CD8-positive, alpha-beta memory T cell (primary cell): Measurements from ENCODE around the gene ZNF513. TPM values are rescaled to one million over a fixed set of nuclear protein-coding genes. Genes with fewer than 3 reads are reported as not detected.

ENCODE experiments used
- CTCF ChIA-PET: fragments of 350-600 bp; sonication (Branson Sonifier 250); formaldehyde crosslinking; loops from one replicate; lab custom pipeline; 2021; ENCODE audit warnings: antibody characterized with exemption; lab: Charles Lee
- POLR2A ChIA-PET: fragments of 350-600 bp; sonication (Branson Sonifier 250); formaldehyde crosslinking; loops from one replicate; lab custom pipeline; 2021; ENCODE audit warnings: antibody characterized with exemption; lab: Charles Lee
- DNase-seq, 5 donors: peaks; one replicate each; pipeline versions ENCODE4 v3.0.0 to v3.0.0-alpha.2; 2020 to 2022; ENCODE audit warnings: mixed read lengths in 1 of 5
- H3K27ac ChIP-seq: one replicate; pipeline ENCODE4 v1.7.0; 2013; ENCODE audit warnings: low read depth, mild to moderate bottlenecking, low read length, moderate library complexity
- H3K27me3 ChIP-seq: 2 replicates; pipeline ENCODE4 v1.7.0; 2013; ENCODE audit warnings: low read length, mild to moderate bottlenecking; ENCODE audit not compliant: insufficient read depth, poor library complexity, severe bottlenecking
- H3K36me3 ChIP-seq: 2 replicates; pipeline ENCODE4 v1.7.0; 2013; ENCODE audit warnings: mild to moderate bottlenecking, low read length, moderate library complexity; ENCODE audit not compliant: insufficient read depth
- H3K4me1 ChIP-seq: 2 replicates; pipeline ENCODE4 v1.7.0; 2013; ENCODE audit warnings: mild to moderate bottlenecking, low read length, moderate library complexity; ENCODE audit not compliant: insufficient read depth
- H3K4me3 ChIP-seq: 2 replicates; pipeline ENCODE4 v1.7.0; 2013; ENCODE audit warnings: mild to moderate bottlenecking, low read length
- H3K9me3 ChIP-seq: 2 replicates; pipeline ENCODE4 v1.7.0; 2013; ENCODE audit warnings: mild to moderate bottlenecking, low read length
- H3K27ac Mint-ChIP-seq, 8 donors: one replicate each; pipeline ENCODE4 v1.8.0; 2020 to 2021; ENCODE audit warnings: mixed read lengths in 8 of 8, mild to moderate bottlenecking in 6 of 8, inconsistent platforms in 3 of 8, moderate library complexity in 3 of 8
- H3K27me3 Mint-ChIP-seq, 2 donors: one replicate each; pipeline ENCODE4 v1.8.0; 2020 to 2021; ENCODE audit warnings: mixed read lengths in 2 of 2, mild to moderate bottlenecking in 1 of 2, moderate library complexity in 1 of 2
- H3K36me3 Mint-ChIP-seq, 3 donors: one replicate each; pipeline ENCODE4 v1.8.0; 2020 to 2021; ENCODE audit warnings: mixed read lengths in 3 of 3, inconsistent platforms in 1 of 3, mild to moderate bottlenecking in 1 of 3
- H3K4me1 Mint-ChIP-seq, 3 donors: one replicate each; pipeline ENCODE4 v1.8.0; 2020 to 2021; ENCODE audit warnings: mixed read lengths in 3 of 3, inconsistent platforms in 1 of 3, mild to moderate bottlenecking in 1 of 3
- H3K4me3 Mint-ChIP-seq, 7 donors: one replicate each; pipeline ENCODE4 v1.8.0; 2020 to 2021; ENCODE audit warnings: mixed read lengths in 7 of 7, mild to moderate bottlenecking in 6 of 7, moderate library complexity in 4 of 7, inconsistent platforms in 2 of 7
- H3K9me3 Mint-ChIP-seq, 5 donors: one replicate each; pipeline ENCODE4 v1.8.0; 2020 to 2022; ENCODE audit warnings: mixed read lengths in 5 of 5, mild to moderate bottlenecking in 3 of 5, moderate library complexity in 2 of 5, inconsistent platforms in 1 of 5
- polyA plus RNA-seq: library from polyadenylated mRNA; unstranded; fragments of 300-500 nt; fragmentation: Illumina TruSeq; gene quantifications from one replicate; pipeline ENCODE4 v1.2.3, GENCODE V29; 2021
- total RNA-seq, 2 experiments: library from RNA; stranded (reverse); gene quantifications; one replicate each; pipeline ENCODE4 v1.2.3, GENCODE V29; 2021

ZNF513 gene
- total and polyA plus RNA-seq, 3 experiments from 2014 or later, result 4.7 to 9.9 (median 9.2) TPM

DNA sequence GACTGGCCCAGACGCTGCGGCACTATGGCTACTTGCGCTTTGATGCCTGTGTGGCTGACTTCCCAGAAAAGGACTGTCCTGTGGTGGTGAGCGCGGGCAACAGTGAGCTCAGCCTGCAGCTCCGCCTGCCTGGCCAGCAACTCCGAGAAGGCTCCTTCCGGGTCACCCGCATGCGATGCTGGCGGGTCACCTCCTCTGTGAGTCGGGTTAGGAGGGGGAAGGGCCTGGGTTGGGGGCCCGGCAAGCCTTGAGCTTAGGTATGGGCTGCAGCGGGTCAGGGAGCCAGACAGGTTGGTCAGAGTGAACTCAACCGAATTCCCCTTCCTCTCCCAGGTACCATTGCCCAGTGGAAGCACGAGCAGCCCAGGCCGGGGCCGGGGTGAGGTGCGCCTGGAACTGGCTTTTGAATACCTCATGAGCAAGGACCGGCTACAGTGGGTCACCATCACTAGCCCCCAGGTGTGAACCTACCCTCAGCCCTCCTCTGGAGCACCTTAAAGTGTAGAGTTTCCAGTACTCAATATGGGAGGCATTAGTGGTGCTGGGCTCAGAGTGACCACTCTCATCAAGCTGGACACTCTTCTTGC, 4.9 kb downstream of the ZNF513 start:
- Histone ChIP-seq H3K4me1 (peaks cover 33% of the 10 kb centered on the region), H3K4me3 (no peak overlapping the region), H3K27ac (no peak overlapping the region), H3K9me3 (no peaks in the 10 kb centered on the region), H3K36me3 (peaks cover 45% of the 10 kb centered on the region), H3K27me3 (no peaks in the 10 kb centered on the region)
- H3K27me3 Mint-ChIP-seq, result peaks cover 0 to 2% of the 10 kb centered on the region in 2 donors
- H3K4me3 Mint-ChIP-seq, result peak overlapping the region in 1 of 7 donors; percentile 32
- no peak overlapping the region for H3K27ac Mint-ChIP-seq
- H3K9me3 Mint-ChIP-seq, result no peaks in the 10 kb centered on the region
- ChIA-PET POLR2A (interaction anchor here (0.6 kb wide), 1 partner anchor 8 kb away, joined by 3 read pairs; no protein-coding TSS in a partner anchor), CTCF (no interaction called here)
- no peak for DNase-seq
- peaks cover 6 to 83% (median 17%) of the 10 kb centered on the region in 3 donors for H3K36me3 Mint-ChIP-seq
- H3K4me1 Mint-ChIP-seq, result peaks cover 36 to 45% (median 41%) of the 10 kb centered on the region in 3 donors

GRCh38 chr2:27373567-27373966, 7.0 kb downstream of the ZNF513 start:
- no peak for DNase-seq
- Histone ChIP-seq H3K4me1 (peaks cover 31% of the 10 kb centered on the region), H3K9me3 (no peaks in the 10 kb centered on the region), H3K36me3 (peaks cover 45% of the 10 kb centered on the region), H3K27me3 (no peaks in the 10 kb centered on the region), H3K27ac (no peak overlapping the region), H3K4me3 (no peak overlapping the region)
- no peaks in the 10 kb centered on the region for H3K9me3 Mint-ChIP-seq
- H3K4me3 Mint-ChIP-seq, result no peak overlapping the region
- peak overlapping the region in 4 of 8 donors; percentile 29 to 84 (median 70) for H3K27ac Mint-ChIP-seq
- peaks cover 0 to 2% of the 10 kb centered on the region in 2 donors for H3K27me3 Mint-ChIP-seq
- peaks cover 36 to 45% (median 37%) of the 10 kb centered on the region in 3 donors for H3K4me1 Mint-ChIP-seq
- CTCF ChIA-PET, result interaction anchor here (1.4 kb wide), 1 partner anchor 20 kb away, joined by 3 read pairs; no protein-coding TSS in a partner anchor
- H3K36me3 Mint-ChIP-seq, result peaks cover 6 to 87% (median 16%) of the 10 kb centered on the region in 3 donors
- POLR2A ChIA-PET, result no interaction called here

- POLR2A ChIA-PET, result interaction anchor here (2.3 kb wide), 1 partner anchor 7 kb away, joined by 18 read pairs; the partner anchor contains the start of gene ZNF513
- H3K4me1 Mint-ChIP-seq, result peaks cover 39 to 46% (median 41%) of the 10 kb centered on the region in 3 donors
- no peak overlapping the region for H3K4me3 ChIP-seq
- no peaks in the 10 kb centered on the region for H3K9me3 Mint-ChIP-seq
- peaks cover 6 to 87% (median 16%) of the 10 kb centered on the region in 3 donors for H3K36me3 Mint-ChIP-seq
- peaks cover 51% of the 10 kb centered on the region for H3K36me3 ChIP-seq
- H3K27ac ChIP-seq, result no peak overlapping the region
- H3K4me3 Mint-ChIP-seq, result peak overlapping the region in 5 of 7 donors; percentile 25 to 92 (median 47)
- peaks cover 0 to 2% of the 10 kb centered on the region in 2 donors for H3K27me3 Mint-ChIP-seq
- no peak for DNase-seq
- H3K27ac Mint-ChIP-seq, result peak overlapping the region in 7 of 8 donors; percentile 9 to 97 (median 82)
- H3K27me3 ChIP-seq, result no peaks in the 10 kb centered on the region
- CTCF ChIA-PET, result interaction anchor here (1.4 kb wide), 1 partner anchor 21 kb away, joined by 3 read pairs; no protein-coding TSS in a partner anchor
- peaks cover 35% of the 10 kb centered on the region for H3K4me1 ChIP-seq
- H3K9me3 ChIP-seq, result no peaks in the 10 kb centered on the region
These were observed 7.6 kb downstream of the ZNF513 start for GRCh38 chr2:27372937-27373336.

DNA sequence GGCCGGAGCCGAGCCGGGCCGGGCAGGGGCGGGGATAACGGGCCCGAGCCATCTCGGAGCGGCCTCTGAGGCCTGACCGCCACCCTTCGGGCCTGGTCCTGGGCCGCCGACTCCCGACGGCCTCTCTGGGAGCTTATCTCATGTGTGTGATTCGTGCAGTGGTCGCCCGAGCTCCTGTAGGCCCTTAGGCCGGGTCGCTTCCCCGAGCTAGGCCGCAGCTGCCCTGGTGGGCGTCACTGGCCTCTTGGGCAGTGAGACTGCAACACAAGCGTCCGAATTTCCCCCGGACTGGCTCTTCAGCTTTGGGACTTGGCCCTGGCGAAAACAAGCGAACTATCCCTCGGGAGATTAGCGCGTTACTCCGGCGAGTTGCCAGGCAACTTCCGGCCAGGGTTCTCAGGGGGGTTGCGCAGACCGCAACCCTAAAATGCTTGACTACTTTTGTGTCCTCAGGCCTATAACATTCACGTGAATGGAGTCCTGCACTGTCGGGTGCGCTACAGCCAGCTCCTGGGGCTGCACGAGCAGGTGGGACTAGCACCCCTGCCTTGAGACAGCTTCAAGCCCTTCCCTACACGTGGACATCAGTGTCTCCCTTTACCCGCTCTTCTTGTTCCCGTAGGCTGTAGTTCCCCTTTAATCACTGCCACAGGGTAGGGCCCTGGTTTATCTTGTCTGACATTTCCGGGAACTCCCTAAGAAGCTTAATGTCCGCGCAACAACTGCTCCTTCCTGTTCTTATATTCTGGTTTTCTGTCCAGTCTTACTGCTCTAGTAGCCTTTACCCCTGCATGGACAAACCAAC, 9.5 kb downstream of the ZNF513 start:
- H3K9me3 ChIP-seq, result no peaks in the 10 kb centered on the region
- CTCF ChIA-PET, result interaction anchor here (1.2 to 3.9 kb wide), 6 partner anchors 9 to 68 kb away, joined by 3 to 21 read pairs (median 8); partner anchors contain the start of genes GTF3C2, MPV17, NRBP1 and ZNF513

GRCh38 chr2:27370026-27370815, 10.3 kb downstream of the ZNF513 start, which contains the start of the genes EIF2B4 and SNX17:
EIF2B4 (minus strand) TSS chr2:27370338; CDS start chr2:27370314, 24 bp downstream.
SNX17 (plus strand) TSS chr2:27370616; CDS start chr2:27370744, 128 bp downstream.
- H3K9me3 Mint-ChIP-seq, result no peaks in the 10 kb centered on the region
- POLR2A ChIA-PET, result interaction anchor here (0.6 to 2.1 kb wide), 5 partner anchors 9 to 16 kb away, joined by 3 to 12 read pairs (median 4); partner anchors contain the start of genes GTF3C2 and ZNF513
- peaks cover 0 to 2% of the 10 kb centered on the region in 2 donors for H3K27me3 Mint-ChIP-seq

More for the DNA sequence above, 9.5 kb downstream of the ZNF513 start:
- peaks cover 42 to 50% (median 46%) of the 10 kb centered on the region in 3 donors for H3K4me1 Mint-ChIP-seq
- Histone ChIP-seq H3K4me1 (peaks cover 35% of the 10 kb centered on the region), H3K27me3 (no peaks in the 10 kb centered on the region), H3K27ac (peak overlapping the region; percentile 87), H3K36me3 (peaks cover 58% of the 10 kb centered on the region), H3K4me3 (peak overlapping the region; percentile 92)
- H3K27me3 Mint-ChIP-seq, result peaks cover 0 to 2% of the 10 kb centered on the region in 2 donors
- DNase-seq, result peak in 4 of 5 donors; percentile 22 to 61 (median 31)
- peak overlapping the region; percentile 82 to 99 (median 97) for H3K27ac Mint-ChIP-seq
- POLR2A ChIA-PET, result interaction anchor here (0.9 to 2.3 kb wide), 5 partner anchors 9 to 284 kb away, joined by 3 to 18 read pairs (median 3); partner anchors contain the start of genes GTF3C2, KHK, NRBP1 and ZNF513
- H3K4me3 Mint-ChIP-seq, result peak overlapping the region; percentile 89 to 99 (median 97)
- H3K9me3 Mint-ChIP-seq, result no peaks in the 10 kb centered on the region
- H3K36me3 Mint-ChIP-seq, result peaks cover 6 to 84% (median 15%) of the 10 kb centered on the region in 3 donors

GRCh38 chr2:27369471-27370025, 11.0 kb downstream of the ZNF513 start:
- Histone ChIP-seq H3K9me3 (no peaks in the 10 kb centered on the region), H3K27ac (peak overlapping the region; percentile 87), H3K27me3 (no peaks in the 10 kb centered on the region), H3K4me1 (peaks cover 35% of the 10 kb centered on the region), H3K4me3 (peak overlapping the region; percentile 92), H3K36me3 (peaks cover 53% of the 10 kb centered on the region)
- Mint-ChIP-seq H3K4me3 (peak overlapping the region; percentile 89 to 99 (median 97)), H3K9me3 (no peaks in the 10 kb centered on the region), H3K36me3 (peaks cover 6 to 79% (median 12%) of the 10 kb centered on the region in 3 donors), H3K27me3 (peaks cover 0 to 2% of the 10 kb centered on the region in 2 donors), H3K27ac (peak overlapping the region; percentile 48 to 100 (median 93)), H3K4me1 (peaks cover 38 to 50% (median 44%) of the 10 kb centered on the region in 3 donors)
- POLR2A ChIA-PET, result interaction anchor here (0.6 to 2.1 kb wide), 6 partner anchors 10 to 41 kb away, joined by 3 to 12 read pairs (median 4); partner anchors contain the start of genes GTF3C2 and ZNF513
- CTCF ChIA-PET, result interaction anchor here (0.9 to 3.9 kb wide), 12 partner anchors 9 to 259 kb away, joined by 3 to 21 read pairs (median 6); partner anchors contain the start of genes CCDC121, GPN1, GTF3C2 and MPV17
- DNase-seq, result no peak

More at GRCh38 chr2:27370026-27370815, 10.3 kb downstream of the ZNF513 start, which contains the start of the genes EIF2B4 and SNX17:
- Histone ChIP-seq H3K27ac (peak within 1 kb of the TSS; percentile 87), H3K4me3 (peak within 1 kb of the TSS; percentile 92), H3K9me3 (no peaks in the 10 kb centered on the region), H3K4me1 (peaks cover 35% of the 10 kb centered on the region), H3K36me3 (peaks cover 57% of the 10 kb centered on the region), H3K27me3 (no peaks in the 10 kb centered on the region)
- peak; percentile 98 to 100 (median 99) for DNase-seq
- H3K36me3 Mint-ChIP-seq, result peaks cover 6 to 82% (median 16%) of the 10 kb centered on the region in 3 donors
- H3K27ac Mint-ChIP-seq, result peak within 1 kb of the TSS; percentile 82 to 100 (median 98)
- H3K4me1 Mint-ChIP-seq, result peaks cover 42 to 50% (median 44%) of the 10 kb centered on the region in 3 donors
- CTCF ChIA-PET, result interaction anchor here (0.9 to 3.9 kb wide), 13 partner anchors 10 to 259 kb away, joined by 3 to 21 read pairs (median 5); partner anchors contain the start of genes CCDC121, GPN1, GTF3C2 and MPV17
- peak within 1 kb of the TSS; percentile 89 to 99 (median 97) for H3K4me3 Mint-ChIP-seq
